C1 segment of cervical spinal cord (tissue), 14 donors: Measurements from ENCODE around the gene EZR.
A peak's percentile ranks its signal among the peaks of the same experiment; 100 is the strongest.

Source experiments
- DNase-seq, 14 donors: peaks; one replicate each; lab custom pipeline; 2025; lab: John Stamatoyannopoulos, UW

EZR gene

GRCh38 chr6:158776737-158777136 lies 42.4 kb downstream of the EZR start:
- DNase-seq = no peak

GRCh38 chr6:158775832-158776231 lies 43.3 kb downstream of the EZR start:
- no peak for DNase-seq

DNA sequence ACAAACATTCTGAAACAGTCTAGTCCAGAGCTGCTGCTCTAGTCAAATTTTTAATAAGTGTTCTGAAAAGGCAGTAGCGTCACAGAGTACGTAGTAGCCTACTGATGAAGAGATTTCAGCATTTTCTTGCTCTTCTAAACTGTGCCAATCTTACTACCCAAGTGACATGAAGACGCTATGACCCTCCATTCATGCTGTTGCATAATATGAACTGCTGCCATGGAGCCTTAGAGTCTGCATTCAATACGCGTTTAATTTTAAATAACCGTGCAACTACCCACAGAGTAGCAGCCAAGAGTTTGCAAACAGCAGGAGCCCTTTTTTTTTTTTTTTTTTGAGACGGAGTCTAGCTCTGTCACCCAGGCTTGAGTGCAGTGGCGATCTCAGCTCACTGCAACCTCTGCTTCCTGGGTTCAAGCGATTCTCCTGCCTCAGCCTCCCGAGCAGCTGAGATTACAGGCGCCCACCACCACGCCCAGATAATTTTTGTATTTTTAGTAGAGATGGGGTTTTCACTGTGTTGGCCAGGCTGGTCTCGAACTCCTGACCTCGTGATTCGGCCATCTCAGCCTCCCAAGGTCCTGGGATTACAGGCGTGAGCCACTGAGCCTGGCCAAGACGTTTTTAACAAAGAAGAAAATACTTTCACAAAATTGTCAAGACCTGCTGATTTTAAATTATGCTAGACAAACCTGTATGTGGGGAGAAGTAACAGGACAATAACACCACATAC lies 44.3 kb downstream of the EZR start:
- DNase-seq = no peak

DNA sequence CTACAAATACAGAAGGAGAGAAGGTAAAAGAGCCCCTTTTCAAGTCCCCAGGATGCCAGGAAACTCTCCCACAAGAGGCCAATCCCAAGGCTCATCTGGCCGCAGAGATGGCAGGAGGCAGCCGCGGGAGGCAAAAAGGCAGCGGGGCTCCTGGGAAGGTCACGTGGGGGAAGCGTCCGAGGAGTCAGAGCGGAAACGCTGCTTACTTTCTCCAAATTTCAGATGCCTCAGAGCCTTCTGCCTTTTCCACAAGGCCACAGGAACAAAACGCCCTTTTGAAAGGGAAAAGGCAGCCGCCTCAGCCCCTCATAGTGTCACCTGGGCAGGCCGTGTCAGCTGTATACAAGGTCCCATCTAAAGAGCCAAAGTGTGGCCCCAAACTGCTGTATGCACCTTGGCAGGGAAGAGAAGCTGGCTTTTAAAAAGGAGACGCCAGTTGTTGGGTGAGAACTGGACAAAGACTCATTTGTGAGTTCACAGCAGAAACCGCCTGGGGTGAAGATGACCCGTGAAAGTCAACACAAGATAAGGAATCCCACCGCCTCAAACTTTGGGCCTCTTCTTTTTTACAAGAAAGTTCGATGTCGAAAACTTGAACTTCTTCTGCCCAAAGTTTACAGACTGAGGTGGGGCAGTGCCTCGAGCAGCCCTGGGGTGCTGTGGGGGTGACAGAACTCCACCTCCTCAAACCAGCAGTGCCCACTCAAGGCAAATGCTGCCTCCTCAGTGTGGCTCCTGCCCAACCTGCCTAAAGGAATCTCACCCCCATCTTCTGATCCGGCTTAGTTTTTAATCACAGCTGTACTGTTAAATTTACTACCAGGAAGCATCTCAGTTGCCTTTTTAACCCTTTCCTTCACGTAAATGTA lies 45.4 kb downstream of the EZR start:
- no peak for DNase-seq

GRCh38 chr6:158772851-158773371 lies 46.3 kb downstream of the EZR start:
- no peak for DNase-seq

DNA sequence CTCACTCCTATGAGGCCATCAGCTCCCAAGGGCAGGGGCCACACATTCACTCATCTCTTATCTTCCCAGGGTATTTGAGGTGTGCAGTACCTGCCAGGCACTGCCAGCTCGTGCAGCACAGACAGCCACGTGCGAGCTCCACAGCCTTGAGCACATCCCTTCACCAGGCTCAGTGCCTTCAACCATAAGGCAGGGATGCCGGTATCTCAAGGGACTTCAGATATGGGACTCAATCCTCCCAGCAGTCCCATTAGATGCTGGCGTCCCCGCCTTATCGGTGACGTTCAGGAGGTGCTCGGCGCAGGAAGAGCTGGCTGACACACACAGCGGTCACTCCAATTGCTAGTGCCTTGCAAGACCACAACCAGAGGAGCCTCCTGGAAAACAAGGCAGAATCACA lies 47.0 kb downstream of the EZR start:
- DNase-seq = no peak

DNA sequence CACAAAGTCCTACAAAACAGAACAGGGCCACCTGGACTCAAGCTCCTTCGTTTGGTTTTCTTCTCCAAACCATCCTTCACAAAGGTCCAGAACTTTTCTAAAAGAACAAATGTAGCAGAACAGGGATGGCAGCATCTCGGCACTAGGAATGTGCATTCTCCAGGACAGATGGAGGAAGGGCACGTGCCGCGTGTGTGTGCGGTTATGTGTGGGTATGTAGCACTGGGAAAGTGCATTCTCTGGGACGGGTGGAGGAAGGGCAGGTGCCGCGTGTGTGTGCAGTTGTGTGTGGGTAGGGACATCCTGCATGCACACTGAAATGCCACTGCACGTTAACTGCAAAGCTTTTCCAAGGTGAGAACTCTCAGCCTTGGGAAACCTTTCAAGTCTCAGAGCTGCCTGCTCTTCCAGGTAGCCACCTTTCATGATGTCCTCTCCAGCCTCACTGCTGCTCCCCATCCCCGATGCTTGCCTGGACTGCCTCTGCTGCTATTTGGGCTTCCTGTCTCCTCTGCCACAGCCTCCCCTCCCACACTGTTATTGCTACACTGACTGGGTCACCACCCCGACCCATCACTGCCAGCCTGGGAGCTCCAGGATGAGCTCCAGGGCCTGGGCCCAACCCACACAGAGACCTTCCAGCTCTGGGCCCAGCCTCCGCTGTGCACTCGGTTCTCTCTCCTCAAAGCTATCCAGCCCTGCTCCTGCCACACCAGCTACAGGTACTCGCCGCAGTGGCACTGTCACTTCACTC lies 47.6 kb downstream of the EZR start:
- peak in 2 of 14 donors; percentile 9 to 15 for DNase-seq

- DNase-seq = peak in 7 of 14 donors; percentile 18 to 60 (median 30)
Observed at GRCh38 chr6:158770533-158771330, 48.4 kb downstream of the EZR start.

DNA sequence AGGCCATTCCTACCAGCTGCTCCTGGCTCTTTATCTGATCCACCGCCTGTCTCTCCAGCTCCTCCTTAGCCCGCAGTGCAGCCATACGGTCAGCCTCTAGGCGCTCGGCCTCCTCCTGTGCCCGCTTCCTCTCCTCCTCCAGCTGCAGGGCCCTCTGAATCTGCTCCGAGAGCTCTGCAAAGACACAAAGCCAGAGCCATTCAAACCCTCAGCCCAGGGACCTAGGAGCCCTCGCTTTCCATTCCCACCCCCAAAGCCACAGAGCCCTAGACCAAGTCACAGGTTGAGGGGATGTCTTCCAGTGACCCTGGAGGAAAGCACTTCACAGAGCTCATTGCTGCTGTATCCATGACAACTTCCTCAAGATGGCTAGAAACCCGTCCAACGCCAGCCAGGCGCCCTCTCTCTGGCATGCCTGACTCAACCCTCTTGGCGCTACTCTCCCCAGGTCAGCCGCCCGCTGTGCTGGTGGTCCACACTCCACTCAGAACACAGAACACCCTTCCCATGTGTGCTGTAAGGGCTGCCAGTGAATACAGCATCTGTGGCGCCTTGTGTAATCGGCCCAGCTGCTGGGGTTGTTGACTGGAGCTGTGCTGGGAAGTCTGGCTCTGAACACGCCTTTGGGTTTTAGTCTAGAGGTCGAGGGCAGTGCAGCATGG lies 49.3 kb downstream of the EZR start:
- peak in 9 of 14 donors; percentile 31 to 79 (median 46) for DNase-seq

GRCh38 chr6:158769234-158769770 lies 49.9 kb downstream of the EZR start:
- DNase-seq = no peak

- no peak for DNase-seq
Observed at GRCh38 chr6:158768436-158768835, 50.7 kb downstream of the EZR start.

DNA sequence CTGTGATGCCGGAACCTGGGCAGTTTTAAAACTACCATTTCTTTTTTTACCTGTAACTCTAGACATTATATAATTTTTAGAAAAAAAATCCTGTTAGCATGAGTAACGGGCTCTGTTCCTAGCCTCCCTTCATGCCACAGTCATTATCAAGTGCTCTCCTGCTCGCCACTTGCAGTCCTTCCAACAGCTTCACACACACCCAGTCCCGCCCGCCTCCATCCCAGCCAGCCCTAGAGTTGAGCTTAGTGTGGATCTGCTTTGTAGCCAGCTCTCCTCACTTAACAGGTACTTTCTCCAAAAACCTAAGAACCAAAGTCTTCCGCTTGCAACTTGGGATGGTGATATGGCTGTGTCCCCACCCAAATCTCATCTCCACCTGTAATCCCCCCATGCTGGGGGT lies 51.5 kb downstream of the EZR start:
- DNase-seq = no peak

- peak in 6 of 14 donors; percentile 23 to 65 (median 33) for DNase-seq
Observed at GRCh38 chr6:158766621-158767455, 52.3 kb downstream of the EZR start.

GRCh38 chr6:158765499-158766068 lies 53.6 kb downstream of the EZR start:
- DNase-seq = no peak

DNA sequence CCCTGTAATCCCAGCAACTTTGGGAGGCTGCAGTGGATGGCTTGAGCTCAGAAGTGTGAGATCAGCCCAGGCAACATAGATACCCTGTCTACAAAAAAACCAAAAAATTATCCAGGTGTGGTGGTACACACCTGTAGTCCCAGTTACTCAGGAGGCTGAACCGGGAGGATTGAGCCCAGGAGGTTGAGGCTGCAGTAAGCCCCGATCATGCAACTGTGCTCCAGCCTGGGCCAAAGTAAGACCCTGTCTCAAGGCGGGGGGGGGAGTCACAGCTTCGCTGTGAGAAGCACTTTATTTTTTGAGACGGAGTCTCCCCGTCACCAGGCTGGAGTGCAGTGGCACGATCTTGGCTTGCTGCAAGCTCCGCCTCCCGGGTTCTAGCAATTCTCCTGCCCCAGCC lies 54.2 kb downstream of the EZR start:
- no peak for DNase-seq

GRCh38 chr6:158764183-158764849 lies 54.9 kb downstream of the EZR start:
- no peak for DNase-seq

GRCh38 chr6:158763434-158764182 lies 55.6 kb downstream of the EZR start:
- no peak for DNase-seq
